Trophoblast cell (in vitro differentiated cells and primary cell): Measurements from ENCODE around the gene NFIB.

Experiments used
- DNase-seq, 2 donors: peaks; one replicate each; pipeline ENCODE4 v3.0.0-alpha.2; 2016
- H2AFZ ChIP-seq: 2 replicates; pipeline ENCODE4 v1.6.1; 2013; ENCODE audit warnings: low read length, moderate library complexity, mild to moderate bottlenecking; ENCODE audit not compliant: insufficient read depth, poor library complexity
- H2AK5ac ChIP-seq: 2 replicates; pipeline ENCODE4 v1.6.1; 2013; ENCODE audit warnings: mild to moderate bottlenecking, low read length
- H2BK120ac ChIP-seq: 2 replicates; pipeline ENCODE4 v1.6.1; 2013; ENCODE audit warnings: low read length, mild to moderate bottlenecking, moderate library complexity; ENCODE audit not compliant: insufficient read depth, poor library complexity
- H2BK12ac ChIP-seq: 2 replicates; pipeline ENCODE4 v1.6.1; 2013; ENCODE audit warnings: mild to moderate bottlenecking, low read length, moderate library complexity
- H2BK5ac ChIP-seq: 2 replicates; pipeline ENCODE4 v1.6.1; 2013; ENCODE audit warnings: low read length, low read depth, moderate library complexity, mild to moderate bottlenecking; ENCODE audit not compliant: poor library complexity
- H3K14ac ChIP-seq: 2 replicates; pipeline ENCODE4 v1.6.1; 2013; ENCODE audit warnings: mild to moderate bottlenecking, low read length
- H3K18ac ChIP-seq: 2 replicates; pipeline ENCODE4 v1.6.1; 2013; ENCODE audit warnings: mild to moderate bottlenecking, low read length
- H3K23ac ChIP-seq: 2 replicates; pipeline ENCODE4 v1.6.1; 2013; ENCODE audit warnings: low read length
- H3K27ac ChIP-seq: 2 replicates; pipeline ENCODE4 v1.5.1; 2013; ENCODE audit warnings: low read depth, mild to moderate bottlenecking, inconsistent platforms, low read length, moderate library complexity
- H3K27me3 ChIP-seq: 2 replicates; pipeline ENCODE4 v1.6.1; 2013; ENCODE audit warnings: inconsistent platforms, mild to moderate bottlenecking, low read length, moderate library complexity; ENCODE audit not compliant: insufficient read depth
- H3K36me3 ChIP-seq, 2 experiments: 1 replicate in 1 of 2; 2 replicates in 1 of 2; pipeline ENCODE4 v1.6.1; 2013; ENCODE audit warnings: low read length in 2 of 2, mild to moderate bottlenecking in 2 of 2, moderate library complexity in 1 of 2; ENCODE audit not compliant: insufficient read depth in 2 of 2, control insufficient read depth in 1 of 2
- H3K4ac ChIP-seq: 2 replicates; pipeline ENCODE4 v1.6.1; 2013; ENCODE audit warnings: low read depth, mild to moderate bottlenecking, low read length, moderate library complexity
- H3K4me1 ChIP-seq, 2 experiments: 1 replicate in 1 of 2; 2 replicates in 1 of 2; pipeline ENCODE4 v1.6.1; 2013; ENCODE audit warnings: low read length in 2 of 2, mild to moderate bottlenecking in 2 of 2, moderate library complexity in 1 of 2; ENCODE audit not compliant: insufficient read depth in 2 of 2, control insufficient read depth in 1 of 2
- H3K4me2 ChIP-seq: 2 replicates; pipeline ENCODE4 v1.6.1; 2013; ENCODE audit warnings: inconsistent platforms, mild to moderate bottlenecking, low read length, moderate library complexity
- H3K4me3 ChIP-seq: 2 replicates; pipeline ENCODE4 v1.5.1; 2013; ENCODE audit warnings: mild to moderate bottlenecking, low read depth, low read length, inconsistent platforms
- H3K79me1 ChIP-seq: one replicate; pipeline ENCODE4 v1.6.1; 2013; ENCODE audit warnings: low read length
- H3K79me2 ChIP-seq: 2 replicates; pipeline ENCODE4 v1.6.1; 2013; ENCODE audit warnings: low read length, mild to moderate bottlenecking; ENCODE audit not compliant: control insufficient read depth, insufficient read depth, poor library complexity
- H3K9ac ChIP-seq: 2 replicates; pipeline ENCODE4 v1.6.1; 2013; ENCODE audit warnings: mild to moderate bottlenecking, low read length
- H3K9me3 ChIP-seq: 2 replicates; pipeline ENCODE4 v1.6.1; 2013; ENCODE audit warnings: low read depth, mild to moderate bottlenecking, control low read depth, inconsistent platforms, low read length; ENCODE audit not compliant: insufficient read depth
- H4K12ac ChIP-seq: 2 replicates; pipeline ENCODE4 v1.6.1; 2013; ENCODE audit warnings: low read depth, mild to moderate bottlenecking, low read length, moderate library complexity
- H4K8ac ChIP-seq: 2 replicates; pipeline ENCODE4 v1.6.1; 2013; ENCODE audit warnings: low read depth, mild to moderate bottlenecking, low read length, moderate library complexity
- H4K91ac ChIP-seq: one replicate; pipeline ENCODE4 v1.6.1; 2013; ENCODE audit warnings: low read depth, mild to moderate bottlenecking, low read length, moderate library complexity
- WGBS: extraction: QIAGEN DNeasy Blood & Tissue Kit; methylation state at CpG from one replicate; pipeline ENCODE4 v1.1.7; 2013; ENCODE audit warnings: missing lambda C conversion rate; ENCODE audit not compliant: insufficient read length, insufficient coverage; ENCODE audit errors: extremely low coverage; 5-methylcytosine and 5-hydroxymethylcytosine counted together

Gene NFIB

DNA sequence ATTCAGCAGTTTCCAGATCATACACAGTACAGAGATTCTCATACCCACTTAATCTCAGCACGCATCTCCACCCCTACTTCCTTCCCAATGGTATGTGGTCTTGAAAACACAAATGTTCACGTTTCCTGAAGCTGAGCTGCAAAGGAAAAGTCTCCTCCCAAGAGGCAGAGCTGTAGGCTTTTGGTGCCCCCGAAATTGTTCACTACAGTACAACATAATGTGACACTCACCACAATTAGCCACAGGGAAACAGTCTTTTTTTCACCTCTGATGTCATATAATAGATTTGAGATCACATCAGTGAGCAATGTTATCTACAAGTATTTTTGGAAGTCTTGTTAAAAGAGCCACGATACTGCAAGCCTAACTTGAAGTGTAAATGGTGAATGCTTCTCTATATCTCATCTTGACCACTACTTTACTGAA is 40.2 kb downstream of the NFIB start:
- Histone ChIP-seq H3K14ac (no peak overlapping the region), H4K8ac (no peak overlapping the region), H3K4me3 (no peak overlapping the region), H2AK5ac (no peak overlapping the region), H2BK12ac (no peak overlapping the region), H3K4me2 (no peak overlapping the region), H3K18ac (no peak overlapping the region), H3K79me2 (no peaks in the 10 kb centered on the region), H3K9me3 (no peaks in the 10 kb centered on the region), H2BK120ac (no peak overlapping the region), H2BK5ac (no peak overlapping the region), H3K9ac (no peak overlapping the region), H4K12ac (no peak overlapping the region), H3K27ac (no peak overlapping the region), H3K23ac (no peak overlapping the region), H3K27me3 (no peaks in the 10 kb centered on the region), H3K36me3 (no peaks in the 10 kb centered on the region), H4K91ac (no peak overlapping the region), H3K4me1 (peaks cover 0 to 6% of the 10 kb centered on the region in 2 experiments), H2AFZ (no peak overlapping the region), H3K4ac (no peak overlapping the region), H3K79me1 (peaks cover 1% of the 10 kb centered on the region)
- DNase-seq = peak in 1 of 2 donors; percentile 20
- WGBS = no CpG with 5 or more reads among the region's 4 CpGs

DNA sequence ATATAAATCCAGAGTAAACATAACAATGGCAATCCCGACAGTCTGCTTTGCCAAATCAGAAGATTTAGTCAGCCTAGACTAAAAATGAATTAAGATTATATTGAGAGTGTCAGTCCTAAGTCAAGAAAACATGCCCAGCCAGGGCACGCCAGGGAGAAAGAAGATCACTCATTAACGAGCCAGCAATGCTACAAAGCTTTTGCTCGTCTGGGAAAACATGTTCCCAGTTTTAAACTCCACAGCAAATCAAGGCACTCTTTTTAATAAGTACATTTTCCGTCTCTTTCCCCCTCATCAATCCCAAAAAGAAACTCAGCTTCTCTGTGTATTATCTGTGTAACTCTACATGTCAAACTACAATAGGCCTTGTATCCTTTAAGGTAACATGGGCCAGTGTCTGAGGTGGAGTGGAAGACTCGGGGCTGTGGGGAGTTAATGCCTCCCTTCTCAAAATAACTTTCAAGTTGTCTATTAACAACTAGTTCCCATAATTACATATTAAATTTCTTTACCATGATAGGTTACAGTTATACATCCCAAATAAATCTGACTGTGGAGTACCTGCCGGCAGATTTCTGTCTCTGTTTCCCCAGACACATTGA is 40.9 kb downstream of the NFIB start:
- no peak overlapping the region for H3K4me2 ChIP-seq
- no peak overlapping the region for H4K12ac ChIP-seq
- H3K27me3 ChIP-seq = no peaks in the 10 kb centered on the region
- H3K27ac ChIP-seq = no peak overlapping the region
- no peaks in the 10 kb centered on the region for H3K36me3 ChIP-seq
- H3K9me3 ChIP-seq = no peaks in the 10 kb centered on the region
- no peak overlapping the region for H4K91ac ChIP-seq
- H3K23ac ChIP-seq = no peak overlapping the region
- no peak for DNase-seq
- no peak overlapping the region for H2AFZ ChIP-seq
- H3K4ac ChIP-seq = no peak overlapping the region
- H3K79me1 ChIP-seq = peaks cover 1% of the 10 kb centered on the region
- no CpG with 5 or more reads among the region's 7 CpGs for WGBS
- H3K18ac ChIP-seq = no peak overlapping the region
- H2BK5ac ChIP-seq = no peak overlapping the region
- no peak overlapping the region for H2BK120ac ChIP-seq
- no peak overlapping the region for H3K4me3 ChIP-seq
- H2BK12ac ChIP-seq = no peak overlapping the region
- H3K9ac ChIP-seq = no peak overlapping the region
- no peak overlapping the region for H3K14ac ChIP-seq
- peaks cover 0 to 6% of the 10 kb centered on the region in 2 experiments for H3K4me1 ChIP-seq
- H3K79me2 ChIP-seq = no peaks in the 10 kb centered on the region
- no peak overlapping the region for H4K8ac ChIP-seq
- H2AK5ac ChIP-seq = no peak overlapping the region

DNA sequence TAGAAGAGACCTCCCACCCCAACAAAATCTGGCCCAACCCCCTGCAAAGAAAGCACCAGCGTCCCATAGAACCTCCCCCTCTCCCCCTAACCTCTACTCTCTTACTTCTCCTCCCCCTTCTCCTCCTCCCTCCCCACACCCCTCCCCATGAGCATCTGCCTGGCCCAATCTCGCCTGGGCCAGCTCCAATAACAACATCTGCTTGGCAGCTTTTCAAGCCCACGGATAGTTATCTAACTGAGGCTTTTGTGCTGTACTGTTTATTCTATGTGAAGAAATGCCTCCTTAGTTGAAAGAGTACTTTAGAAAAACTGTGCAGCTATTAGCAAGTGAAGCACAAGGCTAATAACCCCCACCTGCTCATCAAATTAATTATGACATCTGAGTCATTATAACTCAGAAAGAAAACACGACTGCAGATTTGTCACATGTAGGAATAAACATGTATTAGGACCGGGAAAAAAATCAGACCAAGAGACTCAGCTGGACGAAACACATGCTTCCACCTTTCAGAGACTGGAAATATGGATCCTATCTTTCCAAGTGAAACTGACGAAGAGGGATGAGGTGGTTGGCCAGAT is 42.8 kb downstream of the NFIB start:
- no peak overlapping the region for H2BK120ac ChIP-seq
- WGBS = no CpG with 5 or more reads among the region's 7 CpGs
- H4K12ac ChIP-seq = no peak overlapping the region
- H3K23ac ChIP-seq = no peak overlapping the region
- H3K9me3 ChIP-seq = no peaks in the 10 kb centered on the region
- H2AK5ac ChIP-seq = no peak overlapping the region
- H3K79me2 ChIP-seq = no peaks in the 10 kb centered on the region
- H2AFZ ChIP-seq = no peak overlapping the region
- DNase-seq = no peak
- H4K91ac ChIP-seq = no peak overlapping the region
- no peak overlapping the region for H3K4me3 ChIP-seq
- no peaks in the 10 kb centered on the region for H3K36me3 ChIP-seq
- no peak overlapping the region for H3K9ac ChIP-seq
- no peak overlapping the region for H3K14ac ChIP-seq
- no peak overlapping the region for H2BK12ac ChIP-seq
- H3K4me1 ChIP-seq = peaks cover 0 to 6% of the 10 kb centered on the region in 2 experiments
- H3K79me1 ChIP-seq = peaks cover 1% of the 10 kb centered on the region
- H3K18ac ChIP-seq = no peak overlapping the region
- peak overlapping the region; percentile 26 for H3K4me2 ChIP-seq
- H3K4ac ChIP-seq = no peak overlapping the region
- peak overlapping the region; percentile 35 for H3K27ac ChIP-seq
- H4K8ac ChIP-seq = no peak overlapping the region
- no peak overlapping the region for H2BK5ac ChIP-seq
- no peaks in the 10 kb centered on the region for H3K27me3 ChIP-seq

DNA sequence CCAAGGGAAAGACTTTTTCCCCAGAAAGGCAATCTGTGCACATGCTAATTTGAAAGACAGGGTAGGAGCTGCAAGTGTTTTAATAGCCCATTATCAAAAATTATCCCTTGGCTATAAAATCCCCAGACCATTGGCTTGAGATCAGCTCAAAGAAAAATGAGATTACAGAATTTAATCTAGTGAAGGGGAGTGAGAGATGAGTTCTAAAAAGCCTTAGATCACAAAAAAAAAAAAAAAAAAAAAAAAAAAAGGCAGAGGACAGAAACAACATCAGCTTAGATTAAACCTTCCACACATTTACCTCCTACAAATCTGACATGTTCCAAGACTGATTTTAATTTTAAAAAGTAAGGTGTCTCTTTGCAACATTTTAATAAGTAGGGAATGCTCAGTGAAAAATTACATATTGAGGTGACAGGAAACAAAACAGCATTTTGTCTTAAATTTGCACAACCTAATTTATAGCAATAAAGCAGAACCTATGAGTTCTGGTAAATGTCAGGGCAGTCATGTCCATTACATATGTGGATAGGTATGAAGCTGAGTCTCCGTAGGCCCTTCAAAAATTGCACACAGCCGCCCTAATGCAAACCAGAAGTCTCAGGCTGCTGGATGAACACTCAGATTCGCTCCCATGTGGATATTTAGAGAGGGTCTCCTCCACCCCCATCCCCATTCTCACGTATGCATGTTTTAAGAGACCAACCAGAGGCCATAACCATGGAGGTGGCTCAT is 43.4 kb downstream of the NFIB start:
- no peak overlapping the region for H4K91ac ChIP-seq
- H4K12ac ChIP-seq = no peak overlapping the region
- peak overlapping the region; percentile 26 for H3K4me2 ChIP-seq
- peaks cover 1% of the 10 kb centered on the region for H3K79me1 ChIP-seq
- H3K27ac ChIP-seq = peak overlapping the region; percentile 35
- no peak overlapping the region for H2BK5ac ChIP-seq
- no peak overlapping the region for H3K18ac ChIP-seq
- no peak overlapping the region for H2AFZ ChIP-seq
- no peak overlapping the region for H3K9ac ChIP-seq
- H2BK120ac ChIP-seq = no peak overlapping the region
- H3K9me3 ChIP-seq = no peaks in the 10 kb centered on the region
- H3K36me3 ChIP-seq = no peaks in the 10 kb centered on the region
- H3K4ac ChIP-seq = no peak overlapping the region
- no peaks in the 10 kb centered on the region for H3K27me3 ChIP-seq
- no peak overlapping the region for H3K23ac ChIP-seq
- H3K4me3 ChIP-seq = no peak overlapping the region
- no peak overlapping the region for H2BK12ac ChIP-seq
- no peaks in the 10 kb centered on the region for H3K79me2 ChIP-seq
- no CpG with 5 or more reads among the region's 4 CpGs for WGBS
- H3K4me1 ChIP-seq = peaks cover 0 to 6% of the 10 kb centered on the region in 2 experiments
- no peak overlapping the region for H4K8ac ChIP-seq
- DNase-seq = no peak
- H3K14ac ChIP-seq = no peak overlapping the region
- H2AK5ac ChIP-seq = no peak overlapping the region
